CD4-positive, alpha-beta T cell (primary cell): ENCODE results near the gene MAPKAP1. TPM values are rescaled to one million over a fixed set of nuclear protein-coding genes. Genes with fewer than 3 reads are reported as not detected.

Experiments
- ATAC-seq: fragments of 200-7000 bp; cut with Tn5 transposase; one replicate; pipeline ENCODE4 v1.10.0; 2022; ENCODE audit warnings: mild to moderate bottlenecking; ENCODE audit not compliant: poor library complexity
- CTCF ChIA-PET: fragments of 350-600 bp; sonication (Branson Sonifier 250); formaldehyde crosslinking; loops from one replicate; lab custom pipeline; 2021; ENCODE audit warnings: antibody characterized with exemption, inconsistent platforms; lab: Charles Lee
- POLR2A ChIA-PET: fragments of 350-600 bp; sonication (Branson Sonifier 250); formaldehyde crosslinking; loops from one replicate; lab custom pipeline; 2021; ENCODE audit warnings: antibody characterized with exemption, inconsistent platforms; lab: Charles Lee
- DNase-seq, 14 experiments: peaks; one replicate each; pipeline ENCODE4 v3.0.0-alpha.2; 2013 to 2020; ENCODE audit warnings: mixed read lengths in 2 of 14
- H3K27ac ChIP-seq, 2 donors: one replicate each; pipeline versions ENCODE4 v1.5.1 to v1.7.0; 2013; ENCODE audit warnings: low read length in 2 of 2, low read depth in 1 of 2, mild to moderate bottlenecking in 1 of 2
- H3K27me3 ChIP-seq, 2 experiments: 1 replicate in 1 of 2; 2 replicates in 1 of 2; pipeline versions ENCODE4 v1.6.1 to v1.7.0; 2013; ENCODE audit warnings: low read length in 2 of 2, control low read depth in 1 of 2, mild to moderate bottlenecking in 1 of 2, moderate library complexity in 1 of 2; ENCODE audit not compliant: insufficient read depth in 2 of 2, control insufficient read depth in 1 of 2
- H3K36me3 ChIP-seq: one replicate; pipeline ENCODE4 v1.6.1; 2013; ENCODE audit warnings: low read length, control low read depth; ENCODE audit not compliant: insufficient read depth
- H3K4me1 ChIP-seq: one replicate; pipeline ENCODE4 v1.6.1; 2013; ENCODE audit warnings: low read length, control low read depth; ENCODE audit not compliant: insufficient read depth
- H3K4me3 ChIP-seq: one replicate; pipeline ENCODE4 v1.5.1; 2013; ENCODE audit warnings: mild to moderate bottlenecking, low read length, moderate library complexity
- H3K9me3 ChIP-seq, 2 experiments: 1 replicate in 1 of 2; 2 replicates in 1 of 2; pipeline versions ENCODE4 v1.6.1 to v1.7.0; 2013; ENCODE audit warnings: low read length in 2 of 2, mild to moderate bottlenecking in 2 of 2, control low read depth in 1 of 2, moderate library complexity in 1 of 2; ENCODE audit not compliant: control insufficient read depth in 1 of 2, insufficient read depth in 1 of 2
- H3K27ac Mint-ChIP-seq: one replicate; pipeline ENCODE4 v1.8.0; 2020; ENCODE audit warnings: mixed read lengths
- H3K27me3 Mint-ChIP-seq: one replicate; pipeline ENCODE4 v1.8.0; 2021; ENCODE audit warnings: mixed read lengths
- H3K36me3 Mint-ChIP-seq: one replicate; pipeline ENCODE4 v1.8.0; 2021; ENCODE audit warnings: low read depth, mixed read lengths
- H3K4me1 Mint-ChIP-seq: one replicate; pipeline ENCODE4 v1.8.0; 2021; ENCODE audit warnings: low read depth, mixed read lengths
- H3K4me3 Mint-ChIP-seq: one replicate; pipeline ENCODE4 v1.8.0; 2020; ENCODE audit warnings: mild to moderate bottlenecking, mixed read lengths
- H3K9me3 Mint-ChIP-seq: one replicate; pipeline ENCODE4 v1.8.0; 2020; ENCODE audit warnings: mixed read lengths
- intact Hi-C, 2 experiments: fragments of 100-400 bp; cut with DNase I in 1 of 2; cut with micrococcal nuclease in 1 of 2; formaldehyde crosslinking; loops; one replicate each; pipeline versions ENCODE4 v1.15.1 to v1.9.0; 2023 to 2025; cut with DNase I, micrococcal nuclease
- total RNA-seq, 174 experiments: library from RNA in 2 of 174; stranded (reverse) in 2 of 174; gene quantifications; one replicate each; pipeline ENCODE4 v1.2.3 and lab custom pipeline; 2021 to 2026
- TF ChIP-seq, protein P1 (sequence below): fragments of 200-600 bp; IDR thresholded peaks from one replicate; pipeline ENCODE4 v1.8.0; 2022; ENCODE audit warnings: antibody characterized with exemption, mild to moderate bottlenecking

MAPKAP1 gene
- total RNA-seq, 2 experiments from 2014 or later: 40.3 to 44.9 TPM

DNA sequence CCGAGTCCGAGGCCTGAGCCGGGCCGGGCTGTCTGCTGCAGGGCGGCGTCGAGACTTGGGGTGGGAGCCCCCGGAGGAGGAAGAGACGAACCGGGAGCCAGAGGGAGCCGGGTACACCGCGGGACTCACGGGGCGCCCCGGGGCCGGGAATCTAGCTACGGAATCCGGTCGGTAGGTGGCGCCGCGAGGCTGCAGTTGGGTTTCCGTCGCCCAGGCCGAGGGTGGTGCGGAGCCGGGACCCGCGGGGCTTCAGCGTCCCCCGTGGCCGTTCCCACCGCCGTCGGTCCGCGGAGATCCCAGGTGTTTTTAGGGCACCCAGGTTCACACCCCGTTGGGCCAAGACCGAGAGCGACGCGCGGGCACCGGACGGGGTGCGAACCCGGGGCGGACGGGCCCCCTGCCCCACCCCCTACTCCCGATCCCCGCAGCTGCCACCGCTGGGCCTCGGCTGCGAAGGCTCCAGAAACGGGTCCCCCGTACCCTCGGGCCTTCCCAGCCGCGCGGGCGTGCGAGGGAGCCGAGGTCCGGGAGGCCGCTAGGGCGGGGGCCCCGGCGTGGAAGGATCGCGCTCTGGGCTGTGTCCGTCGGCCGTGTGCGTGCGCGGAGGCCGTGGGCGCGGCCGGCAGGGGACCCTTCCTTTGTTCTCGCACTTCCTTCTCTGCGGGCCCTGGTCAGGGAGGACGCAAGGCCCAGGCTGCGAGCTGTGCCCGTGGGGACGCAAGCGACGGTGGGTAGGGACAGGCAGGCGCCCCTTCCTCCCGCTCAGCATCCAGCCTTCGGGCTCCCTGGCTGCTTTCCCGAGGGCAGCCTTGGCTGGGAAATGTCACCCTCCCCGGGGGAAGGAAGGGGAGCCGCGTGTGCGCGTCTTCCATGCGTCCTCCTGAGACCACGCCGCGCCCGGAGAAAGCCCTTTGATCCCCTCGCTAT lies 298.8 kb downstream of the MAPKAP1 start:
- DNase-seq: peak; percentile 50 to 85 (median 72)
- H3K36me3 Mint-ChIP-seq: no peaks in the 10 kb centered on the region
- peaks cover 44% of the 10 kb centered on the region for H3K27me3 Mint-ChIP-seq
- intact Hi-C loops: loop anchor here (1.0 to 5.0 kb wide), 7 partner anchors 149 to 1151 kb away; no protein-coding TSS in a partner anchor
- ChIA-PET POLR2A (interaction anchor here (0.6 kb wide), 1 partner anchor 14 kb away, joined by 3 read pairs; no protein-coding TSS in a partner anchor), CTCF (interaction anchor here (0.6 to 1.5 kb wide), 17 partner anchors 8 to 1150 kb away, joined by 3 to 10 read pairs (median 3); no protein-coding TSS in a partner anchor)
- H3K9me3 Mint-ChIP-seq: no peaks in the 10 kb centered on the region
- TF ChIP-seq, protein P1, sequence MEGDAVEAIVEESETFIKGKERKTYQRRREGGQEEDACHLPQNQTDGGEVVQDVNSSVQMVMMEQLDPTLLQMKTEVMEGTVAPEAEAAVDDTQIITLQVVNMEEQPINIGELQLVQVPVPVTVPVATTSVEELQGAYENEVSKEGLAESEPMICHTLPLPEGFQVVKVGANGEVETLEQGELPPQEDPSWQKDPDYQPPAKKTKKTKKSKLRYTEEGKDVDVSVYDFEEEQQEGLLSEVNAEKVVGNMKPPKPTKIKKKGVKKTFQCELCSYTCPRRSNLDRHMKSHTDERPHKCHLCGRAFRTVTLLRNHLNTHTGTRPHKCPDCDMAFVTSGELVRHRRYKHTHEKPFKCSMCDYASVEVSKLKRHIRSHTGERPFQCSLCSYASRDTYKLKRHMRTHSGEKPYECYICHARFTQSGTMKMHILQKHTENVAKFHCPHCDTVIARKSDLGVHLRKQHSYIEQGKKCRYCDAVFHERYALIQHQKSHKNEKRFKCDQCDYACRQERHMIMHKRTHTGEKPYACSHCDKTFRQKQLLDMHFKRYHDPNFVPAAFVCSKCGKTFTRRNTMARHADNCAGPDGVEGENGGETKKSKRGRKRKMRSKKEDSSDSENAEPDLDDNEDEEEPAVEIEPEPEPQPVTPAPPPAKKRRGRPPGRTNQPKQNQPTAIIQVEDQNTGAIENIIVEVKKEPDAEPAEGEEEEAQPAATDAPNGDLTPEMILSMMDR: peak; percentile 90
- peak; percentile 85 for ATAC-seq
- H3K27me3 ChIP-seq: peaks cover 7 to 8% of the 10 kb centered on the region in 2 experiments
- H3K27ac ChIP-seq: no peak overlapping the region
- H3K4me1 Mint-ChIP-seq: peaks cover 8% of the 10 kb centered on the region
- H3K9me3 ChIP-seq: peaks cover 0 to 19% of the 10 kb centered on the region in 2 experiments
- H3K27ac Mint-ChIP-seq: no peak overlapping the region
- H3K4me3 Mint-ChIP-seq: peak overlapping the region; percentile 80
- peak overlapping the region; percentile 31 for H3K4me3 ChIP-seq
- peaks cover 14% of the 10 kb centered on the region for H3K4me1 ChIP-seq
- H3K36me3 ChIP-seq: no peaks in the 10 kb centered on the region

DNA sequence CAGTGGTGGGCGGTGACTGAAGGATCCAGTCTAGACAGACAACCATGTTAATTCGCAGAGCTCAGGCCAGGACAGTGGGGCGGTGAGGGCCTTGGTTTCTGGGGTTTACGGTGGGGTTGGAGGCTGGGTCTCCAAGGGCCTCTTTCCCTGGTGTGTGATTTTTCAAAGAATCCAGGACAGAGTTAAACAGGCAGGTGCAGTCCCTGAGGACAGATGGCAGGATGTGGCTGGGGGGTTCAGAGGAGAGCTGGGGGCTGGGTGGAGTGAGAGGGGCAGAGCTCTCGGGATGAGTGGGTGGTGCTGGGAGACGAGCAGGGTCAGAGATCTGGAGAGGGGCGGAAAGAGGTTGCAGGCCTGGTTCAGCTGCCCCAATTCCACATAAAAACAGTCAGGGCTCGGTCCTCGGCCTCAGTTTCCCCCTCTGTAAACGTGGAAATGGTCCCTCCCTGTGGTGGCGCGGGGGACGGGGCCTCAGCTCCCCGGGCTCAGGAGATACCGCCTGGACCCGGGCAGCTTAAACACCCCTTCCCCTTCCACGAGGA lies 299.5 kb downstream of the MAPKAP1 start:
- H3K9me3 ChIP-seq: peaks cover 0 to 19% of the 10 kb centered on the region in 2 experiments
- POLR2A ChIA-PET: interaction anchor here (0.6 kb wide), 1 partner anchor 15 kb away, joined by 3 read pairs; no protein-coding TSS in a partner anchor
- peak overlapping the region; percentile 31 for H3K4me3 ChIP-seq
- H3K36me3 Mint-ChIP-seq: no peaks in the 10 kb centered on the region
- no peaks in the 10 kb centered on the region for H3K36me3 ChIP-seq
- H3K9me3 Mint-ChIP-seq: no peaks in the 10 kb centered on the region
- peaks cover 14% of the 10 kb centered on the region for H3K4me1 ChIP-seq
- peak overlapping the region; percentile 69 for H3K4me3 Mint-ChIP-seq
- intact Hi-C loops: loop anchor here (5.0 kb wide), 3 partner anchors 150 to 1085 kb away; no protein-coding TSS in a partner anchor
- TF ChIP-seq, protein P1: no peak
- no peak for DNase-seq
- CTCF ChIA-PET: interaction anchor here (0.6 to 1.5 kb wide), 17 partner anchors 9 to 1151 kb away, joined by 3 to 10 read pairs (median 3); no protein-coding TSS in a partner anchor
- no peak overlapping the region for H3K27ac ChIP-seq
- peaks cover 44% of the 10 kb centered on the region for H3K27me3 Mint-ChIP-seq
- ATAC-seq: no peak
- H3K27ac Mint-ChIP-seq: no peak overlapping the region
- peaks cover 7 to 8% of the 10 kb centered on the region in 2 experiments for H3K27me3 ChIP-seq
- H3K4me1 Mint-ChIP-seq: peaks cover 8% of the 10 kb centered on the region

DNA sequence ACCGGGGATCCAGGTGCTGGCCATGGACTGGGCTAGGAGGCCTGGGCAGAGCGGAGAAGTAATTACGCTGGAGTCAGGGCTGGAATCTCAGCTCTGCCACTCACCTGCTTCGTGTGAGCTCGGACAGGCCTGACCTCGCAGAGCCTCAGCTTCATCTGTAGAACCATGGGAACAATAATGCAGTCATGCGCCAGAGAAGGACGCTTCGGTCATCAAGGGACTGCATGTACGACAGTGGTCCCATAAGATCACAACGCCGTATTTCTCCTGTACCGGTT lies 300.3 kb downstream of the MAPKAP1 start:
- TF ChIP-seq, protein P1: no peak
- DNase-seq (no peak), ATAC-seq (no peak)
- H3K4me1 Mint-ChIP-seq: peaks cover 8% of the 10 kb centered on the region
- Histone ChIP-seq H3K36me3 (no peaks in the 10 kb centered on the region), H3K4me3 (no peak overlapping the region), H3K27ac (no peak overlapping the region), H3K4me1 (peaks cover 14% of the 10 kb centered on the region), H3K9me3 (peaks cover 0 to 19% of the 10 kb centered on the region in 2 experiments), H3K27me3 (peaks cover 7 to 8% of the 10 kb centered on the region in 2 experiments)
- POLR2A ChIA-PET: no interaction called here
- no peaks in the 10 kb centered on the region for H3K36me3 Mint-ChIP-seq
- intact Hi-C loops: loop anchor here (5.0 kb wide), 3 partner anchors 151 to 1086 kb away; no protein-coding TSS in a partner anchor
- CTCF ChIA-PET: no interaction called here
- H3K4me3 Mint-ChIP-seq: peak overlapping the region; percentile 42
- H3K27ac Mint-ChIP-seq: no peak overlapping the region
- peaks cover 44% of the 10 kb centered on the region for H3K27me3 Mint-ChIP-seq
- no peaks in the 10 kb centered on the region for H3K9me3 Mint-ChIP-seq
